CD8-positive, alpha-beta memory T cell (primary cell): ENCODE results near the gene KDELR1. TPM values are rescaled to one million over a fixed set of nuclear protein-coding genes. Genes with fewer than 3 reads are reported as not detected.

Source experiments
- CTCF ChIA-PET: fragments of 350-600 bp; sonication (Branson Sonifier 250); formaldehyde crosslinking; loops from one replicate; lab custom pipeline; 2021; ENCODE audit warnings: antibody characterized with exemption; lab: Charles Lee
- POLR2A ChIA-PET: fragments of 350-600 bp; sonication (Branson Sonifier 250); formaldehyde crosslinking; loops from one replicate; lab custom pipeline; 2021; ENCODE audit warnings: antibody characterized with exemption; lab: Charles Lee
- DNase-seq, 5 donors: peaks; one replicate each; pipeline versions ENCODE4 v3.0.0 to v3.0.0-alpha.2; 2020 to 2022; ENCODE audit warnings: mixed read lengths in 1 of 5
- H3K27ac ChIP-seq: one replicate; pipeline ENCODE4 v1.7.0; 2013; ENCODE audit warnings: low read depth, mild to moderate bottlenecking, low read length, moderate library complexity
- H3K27me3 ChIP-seq: 2 replicates; pipeline ENCODE4 v1.7.0; 2013; ENCODE audit warnings: low read length, mild to moderate bottlenecking; ENCODE audit not compliant: insufficient read depth, poor library complexity, severe bottlenecking
- H3K36me3 ChIP-seq: 2 replicates; pipeline ENCODE4 v1.7.0; 2013; ENCODE audit warnings: mild to moderate bottlenecking, low read length, moderate library complexity; ENCODE audit not compliant: insufficient read depth
- H3K4me1 ChIP-seq: 2 replicates; pipeline ENCODE4 v1.7.0; 2013; ENCODE audit warnings: mild to moderate bottlenecking, low read length, moderate library complexity; ENCODE audit not compliant: insufficient read depth
- H3K4me3 ChIP-seq: 2 replicates; pipeline ENCODE4 v1.7.0; 2013; ENCODE audit warnings: mild to moderate bottlenecking, low read length
- H3K9me3 ChIP-seq: 2 replicates; pipeline ENCODE4 v1.7.0; 2013; ENCODE audit warnings: mild to moderate bottlenecking, low read length
- H3K27ac Mint-ChIP-seq, 8 donors: one replicate each; pipeline ENCODE4 v1.8.0; 2020 to 2021; ENCODE audit warnings: mixed read lengths in 8 of 8, mild to moderate bottlenecking in 6 of 8, inconsistent platforms in 3 of 8, moderate library complexity in 3 of 8
- H3K27me3 Mint-ChIP-seq, 2 donors: one replicate each; pipeline ENCODE4 v1.8.0; 2020 to 2021; ENCODE audit warnings: mixed read lengths in 2 of 2, mild to moderate bottlenecking in 1 of 2, moderate library complexity in 1 of 2
- H3K36me3 Mint-ChIP-seq, 3 donors: one replicate each; pipeline ENCODE4 v1.8.0; 2020 to 2021; ENCODE audit warnings: mixed read lengths in 3 of 3, inconsistent platforms in 1 of 3, mild to moderate bottlenecking in 1 of 3
- H3K4me1 Mint-ChIP-seq, 3 donors: one replicate each; pipeline ENCODE4 v1.8.0; 2020 to 2021; ENCODE audit warnings: mixed read lengths in 3 of 3, inconsistent platforms in 1 of 3, mild to moderate bottlenecking in 1 of 3
- H3K4me3 Mint-ChIP-seq, 7 donors: one replicate each; pipeline ENCODE4 v1.8.0; 2020 to 2021; ENCODE audit warnings: mixed read lengths in 7 of 7, mild to moderate bottlenecking in 6 of 7, moderate library complexity in 4 of 7, inconsistent platforms in 2 of 7
- H3K9me3 Mint-ChIP-seq, 5 donors: one replicate each; pipeline ENCODE4 v1.8.0; 2020 to 2022; ENCODE audit warnings: mixed read lengths in 5 of 5, mild to moderate bottlenecking in 3 of 5, moderate library complexity in 2 of 5, inconsistent platforms in 1 of 5
- polyA plus RNA-seq: library from polyadenylated mRNA; unstranded; fragments of 300-500 nt; fragmentation: Illumina TruSeq; gene quantifications from one replicate; pipeline ENCODE4 v1.2.3, GENCODE V29; 2021
- total RNA-seq, 2 experiments: library from RNA; stranded (reverse); gene quantifications; one replicate each; pipeline ENCODE4 v1.2.3, GENCODE V29; 2021

Gene KDELR1
- total and polyA plus RNA-seq, 3 experiments from 2014 or later: 32.5 to 82.9 (median 78.7) TPM

- Histone ChIP-seq H3K4me3 (no peak overlapping the region), H3K9me3 (no peaks in the 10 kb centered on the region), H3K27ac (no peak overlapping the region), H3K4me1 (no peaks in the 10 kb centered on the region), H3K36me3 (no peaks in the 10 kb centered on the region), H3K27me3 (no peaks in the 10 kb centered on the region)
- no peak overlapping the region for H3K4me3 Mint-ChIP-seq
- H3K27me3 Mint-ChIP-seq: peaks cover 11 to 21% of the 10 kb centered on the region in 2 donors
- peak in 4 of 5 donors; percentile 43 to 73 (median 50) for DNase-seq
- peaks cover 15 to 32% (median 18%) of the 10 kb centered on the region in 3 donors for H3K4me1 Mint-ChIP-seq
- ChIA-PET POLR2A (interaction anchor here (0.7 kb wide), 1 partner anchor 317 kb away, joined by 10 read pairs; no protein-coding TSS in a partner anchor), CTCF (interaction anchor here (1.4 to 3.7 kb wide), 2 partner anchors 12 to 16 kb away, joined by 3 to 19 read pairs; partner anchors contain the start of gene KDELR1)
- peaks cover 0 to 2% (median 0%) of the 10 kb centered on the region in 5 donors for H3K9me3 Mint-ChIP-seq
- H3K36me3 Mint-ChIP-seq: no peaks in the 10 kb centered on the region
- peak overlapping the region in 6 of 8 donors; percentile 21 to 88 (median 44) for H3K27ac Mint-ChIP-seq
These were observed 12.3 kb upstream of the KDELR1 start for GRCh38 chr19:48403606-48404005.

GRCh38 chr19:48401287-48401686, 9.9 kb upstream of the KDELR1 start:
- Mint-ChIP-seq H3K4me3 (peak overlapping the region in 1 of 7 donors; percentile 3), H3K9me3 (peaks cover 0 to 2% (median 0%) of the 10 kb centered on the region in 5 donors), H3K27ac (peak overlapping the region in 5 of 8 donors; percentile 35 to 90 (median 53)), H3K4me1 (peaks cover 25 to 46% (median 28%) of the 10 kb centered on the region in 3 donors), H3K27me3 (peaks cover 15 to 17% of the 10 kb centered on the region in 2 donors), H3K36me3 (no peaks in the 10 kb centered on the region)
- H3K36me3 ChIP-seq: no peaks in the 10 kb centered on the region
- no peak overlapping the region for H3K4me3 ChIP-seq
- H3K27me3 ChIP-seq: peaks cover 4% of the 10 kb centered on the region
- ChIA-PET CTCF (interaction anchor here (0.8 kb wide), 1 partner anchor 88 kb away, joined by 3 read pairs; no protein-coding TSS in a partner anchor), POLR2A (no interaction called here)
- no peaks in the 10 kb centered on the region for H3K9me3 ChIP-seq
- DNase-seq: no peak
- H3K27ac ChIP-seq: no peak overlapping the region
- peaks cover 16% of the 10 kb centered on the region for H3K4me1 ChIP-seq

GRCh38 chr19:48400018-48400742, 8.8 kb upstream of the KDELR1 start:
- Mint-ChIP-seq H3K27ac (peak overlapping the region in 7 of 8 donors; percentile 73 to 93 (median 80)), H3K36me3 (no peaks in the 10 kb centered on the region), H3K27me3 (peaks cover 15 to 20% of the 10 kb centered on the region in 2 donors), H3K4me1 (peaks cover 27 to 55% (median 34%) of the 10 kb centered on the region in 3 donors), H3K9me3 (no peaks in the 10 kb centered on the region), H3K4me3 (peak overlapping the region in 4 of 7 donors; percentile 26 to 82 (median 42))
- Histone ChIP-seq H3K4me3 (no peak overlapping the region), H3K27ac (no peak overlapping the region), H3K4me1 (peaks cover 23% of the 10 kb centered on the region), H3K36me3 (no peaks in the 10 kb centered on the region), H3K9me3 (no peaks in the 10 kb centered on the region), H3K27me3 (peaks cover 15% of the 10 kb centered on the region)
- peak in 4 of 5 donors; percentile 23 to 62 (median 37) for DNase-seq
- ChIA-PET CTCF (interaction anchor here (1.1 kb wide), 1 partner anchor 9 kb away, joined by 4 read pairs; the partner anchor contains the start of gene KDELR1), POLR2A (no interaction called here)

- Histone ChIP-seq H3K9me3 (no peaks in the 10 kb centered on the region), H3K4me3 (peak overlapping the region; percentile 35), H3K4me1 (peaks cover 36% of the 10 kb centered on the region), H3K27ac (peak overlapping the region; percentile 57), H3K27me3 (peaks cover 25% of the 10 kb centered on the region), H3K36me3 (no peaks in the 10 kb centered on the region)
- peak overlapping the region; percentile 47 to 91 (median 75) for H3K4me3 Mint-ChIP-seq
- H3K4me1 Mint-ChIP-seq: peaks cover 31 to 67% (median 43%) of the 10 kb centered on the region in 3 donors
- CTCF ChIA-PET: no interaction called here
- no peaks in the 10 kb centered on the region for H3K36me3 Mint-ChIP-seq
- peak overlapping the region in 7 of 8 donors; percentile 49 to 93 (median 84) for H3K27ac Mint-ChIP-seq
- H3K9me3 Mint-ChIP-seq: no peaks in the 10 kb centered on the region
- DNase-seq: peak; percentile 78 to 92 (median 83)
- peaks cover 28 to 31% of the 10 kb centered on the region in 2 donors for H3K27me3 Mint-ChIP-seq
- POLR2A ChIA-PET: interaction anchor here (0.6 kb wide), 1 partner anchor 595 kb away, joined by 3 read pairs; the partner anchor contains the start of gene RUVBL2
These were observed 7.3 kb upstream of the KDELR1 start for GRCh38 chr19:48398375-48399235.

GRCh38 chr19:48398102-48398374, 6.7 kb upstream of the KDELR1 start:
- H3K27me3 Mint-ChIP-seq: peaks cover 28 to 31% of the 10 kb centered on the region in 2 donors
- peak overlapping the region; percentile 41 to 92 (median 84) for H3K27ac Mint-ChIP-seq
- CTCF ChIA-PET: no interaction called here
- Histone ChIP-seq H3K9me3 (no peaks in the 10 kb centered on the region), H3K27me3 (peaks cover 25% of the 10 kb centered on the region), H3K4me3 (peak overlapping the region; percentile 35), H3K27ac (peak overlapping the region; percentile 57), H3K36me3 (no peaks in the 10 kb centered on the region), H3K4me1 (peaks cover 40% of the 10 kb centered on the region)
- no peaks in the 10 kb centered on the region for H3K36me3 Mint-ChIP-seq
- H3K9me3 Mint-ChIP-seq: no peaks in the 10 kb centered on the region
- H3K4me1 Mint-ChIP-seq: peaks cover 28 to 64% (median 39%) of the 10 kb centered on the region in 3 donors
- peak overlapping the region; percentile 82 to 94 (median 89) for H3K4me3 Mint-ChIP-seq
- DNase-seq: no peak
- POLR2A ChIA-PET: interaction anchor here (0.6 kb wide), 1 partner anchor 596 kb away, joined by 3 read pairs; the partner anchor contains the start of gene RUVBL2

- Mint-ChIP-seq H3K27me3 (peaks cover 28 to 33% of the 10 kb centered on the region in 2 donors), H3K36me3 (no peaks in the 10 kb centered on the region), H3K4me1 (peaks cover 30 to 66% (median 39%) of the 10 kb centered on the region in 3 donors), H3K4me3 (peak overlapping the region; percentile 82 to 94 (median 89)), H3K9me3 (peaks cover 0 to 2% (median 0%) of the 10 kb centered on the region in 5 donors), H3K27ac (peak overlapping the region; percentile 41 to 92 (median 84))
- Histone ChIP-seq H3K4me3 (peak overlapping the region; percentile 35), H3K9me3 (no peaks in the 10 kb centered on the region), H3K36me3 (no peaks in the 10 kb centered on the region), H3K4me1 (peaks cover 40% of the 10 kb centered on the region), H3K27me3 (peaks cover 29% of the 10 kb centered on the region), H3K27ac (peak overlapping the region; percentile 57)
- DNase-seq: no peak
- ChIA-PET CTCF (no interaction called here), POLR2A (no interaction called here)
These were observed 6.1 kb upstream of the KDELR1 start for GRCh38 chr19:48397263-48398101.

- peaks cover 28 to 65% (median 35%) of the 10 kb centered on the region in 3 donors for H3K4me1 Mint-ChIP-seq
- Histone ChIP-seq H3K4me3 (no peak overlapping the region), H3K27me3 (peaks cover 29% of the 10 kb centered on the region), H3K36me3 (no peaks in the 10 kb centered on the region), H3K9me3 (no peaks in the 10 kb centered on the region), H3K27ac (no peak overlapping the region), H3K4me1 (peaks cover 41% of the 10 kb centered on the region)
- ChIA-PET POLR2A (no interaction called here), CTCF (no interaction called here)
- H3K9me3 Mint-ChIP-seq: peaks cover 0 to 2% (median 0%) of the 10 kb centered on the region in 5 donors
- H3K27me3 Mint-ChIP-seq: peaks cover 28 to 33% of the 10 kb centered on the region in 2 donors
- no peak overlapping the region for H3K4me3 Mint-ChIP-seq
- no peak for DNase-seq
- no peaks in the 10 kb centered on the region for H3K36me3 Mint-ChIP-seq
- H3K27ac Mint-ChIP-seq: peak overlapping the region in 2 of 8 donors; percentile 47 to 88
These were observed 5.4 kb upstream of the KDELR1 start for GRCh38 chr19:48396824-48397176.
